ENCODE data around the gene BCHE. TPM values are rescaled to one million over a fixed set of nuclear protein-coding genes. Genes with fewer than 3 reads are reported as not detected.

BCHE gene
- total and polyA plus RNA-seq, 2 of the 13 experiments (the other 11 are each of a cell fraction or from before 2014, with no cell fraction given), result not detected

DNA sequence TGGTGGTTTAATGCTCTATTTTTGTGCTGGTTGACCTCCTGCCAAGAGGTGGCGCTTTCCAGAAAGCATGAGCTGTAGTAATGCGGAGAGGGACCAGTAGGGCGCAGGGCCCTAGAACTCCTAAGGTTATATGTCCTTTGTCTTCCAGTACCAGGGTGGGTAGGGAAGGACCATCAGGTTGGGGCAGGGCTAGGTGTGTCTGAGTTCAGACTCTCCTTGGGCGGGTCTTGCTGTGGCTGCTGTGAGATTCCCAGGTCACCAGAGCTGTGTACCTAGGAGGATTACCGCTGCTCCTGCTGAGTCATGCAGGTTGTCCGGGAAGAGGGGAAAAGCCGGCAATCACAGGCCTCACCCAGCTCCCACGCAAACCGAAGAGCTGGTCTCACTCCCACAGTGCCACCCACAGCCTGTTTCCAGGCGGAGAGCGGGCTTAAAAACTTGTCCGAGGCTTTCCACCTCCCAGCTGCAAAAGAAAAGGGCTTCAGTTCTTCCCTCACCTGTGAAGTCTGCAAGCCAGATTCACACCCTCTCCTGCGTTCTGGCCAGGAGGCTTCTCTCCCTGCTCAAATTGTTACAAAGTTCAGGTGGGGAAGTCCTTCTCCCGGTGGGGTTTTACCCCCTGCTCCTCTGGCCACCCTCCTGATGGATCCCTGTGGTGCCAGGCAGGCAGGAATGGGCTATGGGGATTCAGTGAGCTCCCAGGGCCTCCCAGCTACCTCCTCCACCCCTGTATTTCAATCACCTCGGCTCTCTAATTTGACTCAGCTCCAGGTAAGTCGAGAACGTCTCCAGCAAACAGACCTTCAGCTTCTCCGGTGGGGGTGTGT is 37.7 kb upstream of the BCHE start (continued):
- 0 out of 2 replicates have a peak, but pooled peaks have one; percentile 42 for TF ChIP-seq ZBTB25 (CRISPR knock-in tag; IDR thresholded peaks at IDR 0.05)
- TF ChIP-seq, protein P1, sequence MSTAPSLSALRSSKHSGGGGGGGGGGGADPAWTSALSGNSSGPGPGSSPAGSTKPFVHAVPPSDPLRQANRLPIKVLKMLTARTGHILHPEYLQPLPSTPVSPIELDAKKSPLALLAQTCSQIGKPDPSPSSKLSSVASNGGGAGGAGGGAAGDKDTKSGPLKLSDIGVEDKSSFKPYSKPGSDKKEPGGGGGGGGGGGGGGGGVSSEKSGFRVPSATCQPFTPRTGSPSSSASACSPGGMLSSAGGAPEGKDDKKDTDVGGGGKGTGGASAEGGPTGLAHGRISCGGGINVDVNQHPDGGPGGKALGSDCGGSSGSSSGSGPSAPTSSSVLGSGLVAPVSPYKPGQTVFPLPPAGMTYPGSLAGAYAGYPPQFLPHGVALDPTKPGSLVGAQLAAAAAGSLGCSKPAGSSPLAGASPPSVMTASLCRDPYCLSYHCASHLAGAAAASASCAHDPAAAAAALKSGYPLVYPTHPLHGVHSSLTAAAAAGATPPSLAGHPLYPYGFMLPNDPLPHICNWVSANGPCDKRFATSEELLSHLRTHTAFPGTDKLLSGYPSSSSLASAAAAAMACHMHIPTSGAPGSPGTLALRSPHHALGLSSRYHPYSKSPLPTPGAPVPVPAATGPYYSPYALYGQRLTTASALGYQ (CRISPR knock-in tag; IDR thresholded peaks at IDR 0.05), result peak; percentile 57; the same call in 1 of the 2 replicates
- TF ChIP-seq BRD4 (CRISPR knock-in tag; IDR thresholded peaks at IDR 0.05), result peak; percentile 52; the same call in 1 of the 2 replicates
- TF ChIP-seq MEF2D (CRISPR knock-in tag; IDR thresholded peaks at IDR 0.05), result peak; percentile 69; the same call in 1 of the 2 replicates
- TF ChIP-seq SPEN (CRISPR knock-in tag; IDR thresholded peaks at IDR 0.05; ENCODE audit: low read depth), result peak; percentile 93
- peak; percentile 80; the same call in 1 of the 2 replicates for TF ChIP-seq DR1 (CRISPR knock-in tag; IDR thresholded peaks at IDR 0.05)
- TF ChIP-seq MED1 (CRISPR knock-in tag; IDR thresholded peaks at IDR 0.05), result peak; percentile 42; the same call in 1 of the 2 replicates
- TF ChIP-seq SAP130 (CRISPR knock-in tag; IDR thresholded peaks at IDR 0.05; ENCODE audit: low read depth), result peak; percentile 60
- TF ChIP-seq ARID5B (CRISPR knock-in tag; IDR thresholded peaks at IDR 0.05), result peak; percentile 38; the same call in 1 of the 2 replicates
- TF ChIP-seq, protein P2, sequence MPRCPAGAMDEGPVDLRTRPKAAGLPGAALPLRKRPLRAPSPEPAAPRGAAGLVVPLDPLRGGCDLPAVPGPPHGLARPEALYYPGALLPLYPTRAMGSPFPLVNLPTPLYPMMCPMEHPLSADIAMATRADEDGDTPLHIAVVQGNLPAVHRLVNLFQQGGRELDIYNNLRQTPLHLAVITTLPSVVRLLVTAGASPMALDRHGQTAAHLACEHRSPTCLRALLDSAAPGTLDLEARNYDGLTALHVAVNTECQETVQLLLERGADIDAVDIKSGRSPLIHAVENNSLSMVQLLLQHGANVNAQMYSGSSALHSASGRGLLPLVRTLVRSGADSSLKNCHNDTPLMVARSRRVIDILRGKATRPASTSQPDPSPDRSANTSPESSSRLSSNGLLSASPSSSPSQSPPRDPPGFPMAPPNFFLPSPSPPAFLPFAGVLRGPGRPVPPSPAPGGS (CRISPR knock-in tag; IDR thresholded peaks at IDR 0.05), result 0 out of 2 replicates have a peak, but pooled peaks have one; percentile 72
- TF ChIP-seq, protein P3, sequence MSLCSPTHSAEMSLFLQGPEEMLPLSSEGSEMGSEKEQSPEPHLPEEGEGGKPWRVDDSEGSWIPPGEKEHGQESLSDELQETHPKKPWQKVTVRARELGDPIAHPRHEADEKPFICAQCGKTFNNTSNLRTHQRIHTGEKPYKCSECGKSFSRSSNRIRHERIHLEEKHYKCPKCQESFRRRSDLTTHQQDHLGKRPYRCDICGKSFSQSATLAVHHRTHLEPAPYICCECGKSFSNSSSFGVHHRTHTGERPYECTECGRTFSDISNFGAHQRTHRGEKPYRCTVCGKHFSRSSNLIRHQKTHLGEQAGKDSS (CRISPR knock-in tag; IDR thresholded peaks at IDR 0.05; ENCODE audit: borderline replicate concordance, low read depth), result peak; percentile 19; the same call in 1 of the 2 replicates
- no peak for TF ChIP-seq NONO (IDR thresholded peaks at IDR 0.05)
- TF ChIP-seq NONO (CRISPR knock-in tag; conservative IDR thresholded peaks at IDR 0.05), result peak; percentile 62; the same call in 1 of the 2 replicates
- peak; percentile 96 for TF ChIP-seq ZFX (CRISPR knock-in tag; IDR thresholded peaks at IDR 0.05; ENCODE audit: low read depth)
- TF ChIP-seq ZBTB38 (CRISPR knock-in tag; IDR thresholded peaks at IDR 0.05), result 0 out of 2 replicates have a peak, but pooled peaks have one; percentile 14
- no peak for TF ChIP-seq SCMH1 (CRISPR knock-in tag; IDR thresholded peaks at IDR 0.05; ENCODE audit: borderline replicate concordance)
